ENCODE data around the gene KRTAP9-8. TPM values are rescaled to one million over a fixed set of nuclear protein-coding genes. Genes with fewer than 3 reads are reported as not detected.
"Not testable (repeated sequence)": the region's sequence is repeated elsewhere in the genome, so short reads cannot be mapped to it uniquely, and the experiment has no call there.

KRTAP9-8 gene
- total RNA-seq, 1 donor from 2014 or later, result not detected

DNA sequence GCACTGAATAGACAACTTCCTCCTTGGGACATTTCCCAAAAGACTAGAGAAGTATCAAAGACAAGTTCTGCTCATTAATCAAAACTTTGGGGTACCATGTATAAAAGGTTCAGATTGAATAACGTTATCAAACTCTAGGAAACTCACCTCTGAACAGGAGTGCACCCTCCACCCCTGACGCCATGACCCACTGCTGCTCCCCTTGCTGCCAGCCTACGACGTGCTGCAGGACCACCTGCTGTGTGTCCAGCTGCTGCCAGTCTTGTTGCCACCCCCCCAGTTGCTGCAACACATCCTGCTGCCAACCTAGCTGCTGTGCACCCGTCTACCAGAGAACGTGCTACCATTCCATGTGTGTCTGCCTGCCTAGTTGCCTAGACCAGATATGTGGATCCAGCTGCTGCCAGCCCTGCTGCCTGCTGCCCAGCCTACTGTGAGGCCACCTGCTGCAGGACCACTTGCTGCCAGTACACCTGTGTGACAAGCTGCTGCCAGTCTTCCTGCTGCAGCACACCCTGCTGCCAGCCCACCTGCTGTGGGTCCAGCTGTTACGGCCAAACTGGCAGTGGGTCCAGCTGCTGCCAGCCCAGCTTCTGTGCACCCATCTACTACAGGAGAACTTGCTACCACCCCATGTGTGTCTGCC, 25.2 kb upstream of the KRTAP9-8 start:
- Mint-ChIP-seq H3K27ac (ENCODE audit: unreplicated experiment) (no peak overlapping the region), H3K4me3 (ENCODE audit: unreplicated experiment) (no peak overlapping the region), H3K36me3 (ENCODE audit: low read depth, unreplicated experiment) (no peaks in the 10 kb centered on the region), H3K9me3 (ENCODE audit: unreplicated experiment) (no peaks in the 10 kb centered on the region), H3K4me1 (ENCODE audit: unreplicated experiment) (no peaks in the 10 kb centered on the region), H3K27me3 (ENCODE audit: unreplicated experiment) (no peaks in the 10 kb centered on the region)
- no peak for DNase-seq (ENCODE audit: low spot score)
- TF ChIP-seq, protein P1, sequence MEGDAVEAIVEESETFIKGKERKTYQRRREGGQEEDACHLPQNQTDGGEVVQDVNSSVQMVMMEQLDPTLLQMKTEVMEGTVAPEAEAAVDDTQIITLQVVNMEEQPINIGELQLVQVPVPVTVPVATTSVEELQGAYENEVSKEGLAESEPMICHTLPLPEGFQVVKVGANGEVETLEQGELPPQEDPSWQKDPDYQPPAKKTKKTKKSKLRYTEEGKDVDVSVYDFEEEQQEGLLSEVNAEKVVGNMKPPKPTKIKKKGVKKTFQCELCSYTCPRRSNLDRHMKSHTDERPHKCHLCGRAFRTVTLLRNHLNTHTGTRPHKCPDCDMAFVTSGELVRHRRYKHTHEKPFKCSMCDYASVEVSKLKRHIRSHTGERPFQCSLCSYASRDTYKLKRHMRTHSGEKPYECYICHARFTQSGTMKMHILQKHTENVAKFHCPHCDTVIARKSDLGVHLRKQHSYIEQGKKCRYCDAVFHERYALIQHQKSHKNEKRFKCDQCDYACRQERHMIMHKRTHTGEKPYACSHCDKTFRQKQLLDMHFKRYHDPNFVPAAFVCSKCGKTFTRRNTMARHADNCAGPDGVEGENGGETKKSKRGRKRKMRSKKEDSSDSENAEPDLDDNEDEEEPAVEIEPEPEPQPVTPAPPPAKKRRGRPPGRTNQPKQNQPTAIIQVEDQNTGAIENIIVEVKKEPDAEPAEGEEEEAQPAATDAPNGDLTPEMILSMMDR (IDR thresholded peaks at IDR 0.05; ENCODE audit: unreplicated experiment), result no peak

DNA sequence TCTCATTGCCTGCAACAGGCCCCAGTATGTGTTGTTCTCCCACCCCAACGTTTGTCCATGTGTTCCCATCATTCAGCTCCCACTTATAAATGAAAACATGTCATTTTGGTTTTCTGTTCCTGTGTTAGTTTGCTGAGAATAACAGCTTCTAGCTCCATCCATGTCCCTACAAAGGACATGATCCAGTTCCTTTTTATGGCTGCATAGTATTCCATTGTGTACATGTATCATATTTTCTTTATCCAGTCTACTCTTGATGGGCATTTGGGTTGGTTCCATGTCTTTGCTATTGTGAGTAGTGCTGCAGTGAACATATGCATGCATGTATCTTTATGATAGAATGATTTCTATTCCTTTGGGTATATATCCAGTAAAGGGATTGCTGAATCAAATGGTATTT, 22.1 kb upstream of the KRTAP9-8 start:
- no peak for DNase-seq (ENCODE audit: low spot score)
- Mint-ChIP-seq H3K9me3 (ENCODE audit: unreplicated experiment) (no peaks in the 10 kb centered on the region), H3K27ac (ENCODE audit: unreplicated experiment) (no peak overlapping the region), H3K4me3 (ENCODE audit: unreplicated experiment) (no peak overlapping the region), H3K36me3 (ENCODE audit: low read depth, unreplicated experiment) (no peaks in the 10 kb centered on the region), H3K4me1 (ENCODE audit: unreplicated experiment) (no peaks in the 10 kb centered on the region), H3K27me3 (ENCODE audit: unreplicated experiment) (no peaks in the 10 kb centered on the region)
- TF ChIP-seq, protein P1 (IDR thresholded peaks at IDR 0.05; ENCODE audit: unreplicated experiment), result no peak

DNA sequence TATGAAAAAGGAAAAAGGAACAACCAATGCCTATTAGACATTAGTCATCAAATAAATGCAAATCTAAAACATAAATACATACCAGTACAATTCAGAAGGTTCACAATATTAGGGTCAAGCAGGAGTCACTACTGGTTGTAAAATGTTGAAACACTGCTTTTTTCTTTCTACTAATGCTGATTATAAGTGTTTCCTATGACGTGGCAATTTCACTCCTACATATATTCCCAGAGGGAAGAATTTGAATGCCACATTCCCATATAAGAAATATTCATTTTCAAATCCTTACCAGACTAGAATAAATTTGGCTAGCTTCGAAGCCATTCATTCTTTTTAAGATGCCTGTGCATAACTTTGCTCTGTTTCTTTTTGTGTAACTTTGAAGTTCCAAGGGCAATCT, 14.0 kb upstream of the KRTAP9-8 start:
- no peak overlapping the region for H3K4me3 Mint-ChIP-seq (ENCODE audit: unreplicated experiment)
- TF ChIP-seq, protein P1 (IDR thresholded peaks at IDR 0.05; ENCODE audit: unreplicated experiment), result no peak
- H3K4me1 Mint-ChIP-seq (ENCODE audit: unreplicated experiment), result no peaks in the 10 kb centered on the region
- H3K27me3 Mint-ChIP-seq (ENCODE audit: unreplicated experiment), result peaks cover 1% of the 10 kb centered on the region
- no peak overlapping the region for H3K27ac Mint-ChIP-seq (ENCODE audit: unreplicated experiment)
- no peaks in the 10 kb centered on the region for H3K36me3 Mint-ChIP-seq (ENCODE audit: low read depth, unreplicated experiment)
- no peaks in the 10 kb centered on the region for H3K9me3 Mint-ChIP-seq (ENCODE audit: unreplicated experiment)
- DNase-seq (ENCODE audit: low spot score), result no peak

DNA sequence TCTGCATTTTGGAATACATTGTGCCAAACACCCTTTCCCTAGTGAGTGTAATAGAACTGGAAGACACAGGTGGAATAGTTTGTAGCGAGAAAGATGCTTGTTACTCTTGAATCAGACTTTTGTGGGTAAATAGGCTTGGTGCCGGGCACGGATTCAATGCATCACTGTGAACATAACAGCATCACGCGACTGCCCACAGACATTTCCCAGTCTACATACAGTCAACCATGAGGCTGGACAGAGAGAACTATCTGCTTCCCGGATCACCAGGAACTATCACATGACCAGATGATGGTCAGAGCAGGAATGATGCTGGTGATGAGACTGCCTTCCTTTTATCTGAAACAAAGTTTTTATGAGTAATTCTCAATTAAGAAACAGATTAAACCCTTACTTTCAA, 11.7 kb upstream of the KRTAP9-8 start:
- Mint-ChIP-seq H3K4me1 (ENCODE audit: unreplicated experiment) (peaks cover 4% of the 10 kb centered on the region), H3K4me3 (ENCODE audit: unreplicated experiment) (no peak overlapping the region)
- TF ChIP-seq, protein P1 (IDR thresholded peaks at IDR 0.05; ENCODE audit: unreplicated experiment), result no peak

DNA sequence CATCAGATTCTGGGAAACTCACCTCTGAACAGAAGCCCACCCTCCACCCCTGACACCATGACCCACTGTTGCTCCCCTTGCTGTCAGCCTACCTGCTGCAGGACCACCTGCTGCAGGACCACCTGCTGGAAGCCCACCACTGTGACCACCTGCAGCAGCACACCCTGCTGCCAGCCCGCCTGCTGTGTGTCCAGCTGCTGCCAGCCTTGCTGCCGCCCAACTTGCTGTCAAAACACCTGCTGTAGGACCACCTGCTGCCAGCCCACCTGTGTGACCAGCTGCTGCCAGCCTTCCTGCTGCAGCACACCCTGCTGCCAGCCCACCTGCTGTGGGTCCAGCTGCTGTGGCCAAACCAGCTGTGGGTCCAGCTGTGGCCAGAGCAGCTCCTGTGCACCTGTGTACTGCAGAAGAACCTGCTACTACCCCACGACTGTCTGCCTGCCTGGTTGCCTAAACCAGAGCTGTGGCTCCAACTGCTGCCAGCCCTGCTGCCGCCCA, 11.2 kb upstream of the KRTAP9-8 start, which contains the start of gene KRTAP9-2:
KRTAP9-2 (plus strand) TSS at position 51 of the 498 bp plus-strand sequence; CDS start at position 58, 7 bp downstream.
- H3K27me3 Mint-ChIP-seq (ENCODE audit: unreplicated experiment); H3K27ac Mint-ChIP-seq (ENCODE audit: unreplicated experiment); DNase-seq (ENCODE audit: low spot score); H3K4me1 Mint-ChIP-seq (ENCODE audit: unreplicated experiment); H3K4me3 Mint-ChIP-seq (ENCODE audit: unreplicated experiment); H3K9me3 Mint-ChIP-seq (ENCODE audit: unreplicated experiment); H3K36me3 Mint-ChIP-seq (ENCODE audit: low read depth, unreplicated experiment): not testable (repeated sequence)

More for the DNA sequence above, 11.7 kb upstream of the KRTAP9-8 start:
- Mint-ChIP-seq H3K27me3 (ENCODE audit: unreplicated experiment) (peaks cover 3% of the 10 kb centered on the region), H3K27ac (ENCODE audit: unreplicated experiment) (no peak overlapping the region), H3K36me3 (ENCODE audit: low read depth, unreplicated experiment) (no peaks in the 10 kb centered on the region), H3K9me3 (ENCODE audit: unreplicated experiment) (no peaks in the 10 kb centered on the region)
- no peak for DNase-seq (ENCODE audit: low spot score)

All from endothelial cell (in vitro differentiated cells).